Adipose tissue (tissue), 3 donors: Measurements from ENCODE around the gene SUSD4. TPM values are rescaled to one million over a fixed set of nuclear protein-coding genes. Genes with fewer than 3 reads are reported as not detected.

Source experiments
- H3K27ac ChIP-seq: one replicate; pipeline ENCODE4 v1.5.1; 2013; ENCODE audit warnings: low read depth, low read length
- WGBS, 3 donors: extraction: QIAGEN DNeasy Blood & Tissue Kit; methylation state at CpG; one replicate each; pipeline ENCODE4 v1.1.7; 2013; 5-methylcytosine and 5-hydroxymethylcytosine counted together
- polyA plus RNA-seq, 3 donors: library from polyadenylated mRNA; stranded (reverse); fragments of 200-250 nt; gene quantifications; one replicate each; pipeline ENCODE4 v1.2.3, GENCODE V29; 2013
- donor health status: healthy with polysubstance abuse.
- donor health status: Bipolar disorder and iron deficiency.
- donor health status: healthy.

The SUSD4 gene
- polyA plus RNA-seq, 3 donors = 0.91 to 6.8 (median 5.6) TPM

- H3K27ac ChIP-seq = no peak overlapping the region
- WGBS, 3 donors = 78 to 83% (median 79%) methylated on average over 6 of the region's 6 CpGs
These were observed 26.7 kb downstream of the SUSD4 start for GRCh38 chr1:223337174-223337869.

GRCh38 chr1:223334156-223334555 is 29.8 kb downstream of the SUSD4 start:
- H3K27ac ChIP-seq = no peak overlapping the region
- 92 to 94% (median 94%) methylated on average over 2 of the region's 2 CpGs for WGBS, 3 donors

- WGBS, 3 donors = 84 to 94% (median 84%) methylated on average over 7 of the region's 7 CpGs
- H3K27ac ChIP-seq = no peak overlapping the region
These were observed 31.0 kb downstream of the SUSD4 start for GRCh38 chr1:223332997-223333396.

GRCh38 chr1:223331929-223332328 is 32.0 kb downstream of the SUSD4 start:
- no peak overlapping the region for H3K27ac ChIP-seq
- 46 to 56% (median 50%) methylated on average over 1 of the region's 1 CpG for WGBS, 3 donors

GRCh38 chr1:223331301-223331700 is 32.7 kb downstream of the SUSD4 start:
- 73 to 81% (median 75%) methylated on average over 4 of the region's 4 CpGs for WGBS, 3 donors
- no peak overlapping the region for H3K27ac ChIP-seq

GRCh38 chr1:223330466-223330865 is 33.5 kb downstream of the SUSD4 start:
- 61 to 81% (median 70%) methylated on average over 3 of the region's 3 CpGs for WGBS, 3 donors
- no peak overlapping the region for H3K27ac ChIP-seq

- 91 to 95% (median 92%) methylated on average over 5 of the region's 5 CpGs for WGBS, 3 donors
- H3K27ac ChIP-seq = no peak overlapping the region
These were observed 34.1 kb downstream of the SUSD4 start for GRCh38 chr1:223329664-223330415.

GRCh38 chr1:223329252-223329651 is 34.7 kb downstream of the SUSD4 start:
- H3K27ac ChIP-seq = no peak overlapping the region

- WGBS, 3 donors = 89 to 90% (median 89%) methylated on average over 4 of the region's 4 CpGs
- H3K27ac ChIP-seq = no peak overlapping the region
These were observed 35.4 kb downstream of the SUSD4 start for GRCh38 chr1:223328566-223328965.

GRCh38 chr1:223326776-223327175 is 37.2 kb downstream of the SUSD4 start:
- no peak overlapping the region for H3K27ac ChIP-seq
- WGBS, 3 donors = 42 to 69% (median 56%) methylated on average over 1 of the region's 1 CpG

- H3K27ac ChIP-seq = no peak overlapping the region
- WGBS, 3 donors = 25 to 65% (median 49%) methylated on average over 2 of the region's 2 CpGs
These were observed 40.2 kb downstream of the SUSD4 start for GRCh38 chr1:223323491-223324484.

GRCh38 chr1:223322868-223323267 is 41.1 kb downstream of the SUSD4 start:
- no peak overlapping the region for H3K27ac ChIP-seq
- WGBS, 3 donors = 51 to 77% (median 65%) methylated on average over 3 of the region's 3 CpGs

- H3K27ac ChIP-seq = no peak overlapping the region
- WGBS, 3 donors = 82 to 91% (median 91%) methylated on average over 6 of the region's 6 CpGs
These were observed 43.0 kb downstream of the SUSD4 start for GRCh38 chr1:223320959-223321358.

- 75 to 82% (median 80%) methylated on average over 11 of the region's 11 CpGs for WGBS, 3 donors
- no peak overlapping the region for H3K27ac ChIP-seq
These were observed 43.9 kb downstream of the SUSD4 start for GRCh38 chr1:223319905-223320580.

GRCh38 chr1:223319398-223319797 is 44.6 kb downstream of the SUSD4 start:
- WGBS, 3 donors = 84 to 91% (median 88%) methylated on average over 3 of the region's 3 CpGs
- H3K27ac ChIP-seq = no peak overlapping the region

GRCh38 chr1:223316082-223316481 is 47.9 kb downstream of the SUSD4 start:
- H3K27ac ChIP-seq = no peak overlapping the region
- WGBS, 3 donors = 90 to 96% (median 93%) methylated on average over 3 of the region's 3 CpGs

GRCh38 chr1:223315665-223316064 is 48.3 kb downstream of the SUSD4 start:
- no peak overlapping the region for H3K27ac ChIP-seq
- 60 to 85% (median 81%) methylated on average over 2 of the region's 2 CpGs for WGBS, 3 donors

GRCh38 chr1:223313415-223313754 is 50.6 kb downstream of the SUSD4 start:
- no peak overlapping the region for H3K27ac ChIP-seq
